Skin of body (tissue), 2 donors: ENCODE measurements around the gene KIAA0319L. TPM values are rescaled to one million over a fixed set of nuclear protein-coding genes. Genes with fewer than 3 reads are reported as not detected.

Experiments used
- DNase-seq: peaks from one replicate; lab custom pipeline; 2025; lab: John Stamatoyannopoulos, UW
- total RNA-seq: library from RNA; depleted of rRNA; stranded (reverse); fragments of >200 nt; gene quantifications from one replicate; pipeline ENCODE4 v1.2.3, GENCODE V29; 2014

Gene KIAA0319L
- total RNA-seq, 1 donor from 2014 or later = 36.4 TPM

DNA sequence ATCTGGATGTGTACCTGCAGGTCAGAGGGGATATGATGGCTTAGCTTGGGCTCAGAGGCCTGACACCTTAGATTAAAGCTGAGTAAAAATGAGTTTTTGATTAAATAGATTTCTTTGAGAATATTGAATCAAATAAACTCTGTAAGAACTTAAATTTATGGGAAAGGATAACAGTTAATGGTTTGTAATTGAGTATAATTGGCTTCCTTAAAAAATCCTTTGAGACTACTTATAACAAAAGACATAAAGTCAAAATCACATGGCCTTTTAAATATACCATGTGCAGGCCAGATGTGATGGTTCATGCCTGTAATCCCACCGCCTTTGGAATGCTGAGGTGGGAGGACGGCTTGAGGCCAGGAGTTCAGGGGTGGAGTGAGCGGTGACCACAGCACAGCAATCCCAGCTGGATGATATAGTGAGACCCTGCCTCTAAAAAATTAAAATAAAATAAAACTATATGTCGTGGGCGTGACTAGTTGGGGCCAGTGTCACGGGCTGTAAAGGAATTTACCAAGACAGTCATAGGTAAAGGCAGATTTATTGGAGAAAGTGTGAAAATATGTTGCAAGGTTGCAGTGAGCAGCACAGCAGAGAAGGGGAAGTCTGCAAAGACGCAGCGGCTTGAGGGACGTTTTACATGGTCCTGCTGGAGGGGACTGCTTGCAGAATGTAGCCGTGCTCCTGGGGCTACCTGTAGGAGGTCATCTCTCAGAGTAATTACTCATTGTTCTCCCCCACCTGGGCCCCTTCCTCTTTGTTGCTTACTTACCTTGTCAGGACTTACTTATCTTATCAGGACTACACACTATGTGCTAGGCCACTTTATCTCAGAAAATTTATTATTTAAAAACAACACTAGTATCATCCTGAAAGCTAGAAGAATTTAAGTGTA lies 166.4 kb downstream of the KIAA0319L start:
- no peak for DNase-seq

DNA sequence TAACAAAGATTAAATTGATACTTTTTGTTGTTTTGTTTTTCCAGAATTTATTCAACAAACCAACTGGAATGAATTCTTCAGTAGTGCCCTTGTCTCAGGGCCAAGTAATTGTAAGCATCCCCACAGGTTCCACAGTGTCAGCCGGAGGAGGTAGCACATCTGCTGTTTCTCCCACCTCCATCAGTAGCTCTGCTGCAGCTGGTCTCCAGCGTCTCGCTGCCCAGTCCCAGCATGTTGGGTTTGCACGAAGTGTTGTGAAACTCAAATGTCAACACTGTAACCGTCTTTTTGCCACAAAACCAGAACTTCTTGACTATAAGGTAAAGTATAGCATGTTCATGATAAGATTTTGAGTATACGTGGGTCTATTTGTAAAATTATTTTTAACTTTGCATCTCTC lies 170.2 kb downstream of the KIAA0319L start:
- DNase-seq = no peak

DNA sequence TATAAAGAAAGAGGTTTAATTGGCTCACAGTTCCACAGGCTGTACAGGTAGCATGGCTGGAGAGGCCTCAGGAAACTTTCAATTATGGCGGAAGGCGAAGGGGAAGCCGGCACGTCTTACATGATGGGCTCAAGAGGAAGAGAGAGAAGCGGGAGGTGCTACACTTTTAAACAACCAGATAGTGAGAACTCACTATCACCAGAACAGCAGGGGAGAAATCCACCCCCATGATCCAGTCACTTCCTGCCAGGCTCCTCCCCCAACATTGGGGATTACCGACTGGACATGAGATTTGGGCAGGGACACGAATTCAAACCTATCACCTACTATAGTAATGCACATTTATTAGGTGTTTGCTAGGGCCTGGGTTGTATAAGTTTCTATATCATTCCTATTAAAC lies 170.9 kb downstream of the KIAA0319L start:
- DNase-seq = no peak

Other genes with a start within 250 kb of the KIAA0319L start
- 7.0 TPM for gene NCDN, start 396 bp upstream of the KIAA0319L start, total RNA-seq
- gene TFAP2E, start 15.9 kb upstream of the KIAA0319L start, total RNA-seq = 0.59 TPM
- 15.1 TPM for gene PSMB2, start 84.1 kb upstream of the KIAA0319L start, total RNA-seq
- gene C1orf216, start 161.5 kb upstream of the KIAA0319L start, total RNA-seq = 9.2 TPM
- 9.9 TPM for gene CLSPN, start 212.6 kb upstream of the KIAA0319L start, total RNA-seq